CD4-positive, CD25-positive, alpha-beta regulatory T cell (primary cell): Measurements from ENCODE around the gene MTM1. TPM values are rescaled to one million over a fixed set of nuclear protein-coding genes. Genes with fewer than 3 reads are reported as not detected.

ENCODE experiments used
- ATAC-seq, 2 donors: fragments of 150-1000 bp; cut with Tn5 transposase; one replicate each; pipeline ENCODE4 v1.10.0; 2021; ENCODE audit warnings: low read depth in 2 of 2, moderate number of reproducible peaks in 2 of 2, moderate library complexity in 1 of 2
- DNase-seq, 3 donors: peaks; one replicate each; pipeline versions ENCODE4 v3.0.0 to v3.0.0-alpha.2; 2012 to 2022; ENCODE audit warnings: mixed read lengths in 1 of 3
- H3K27ac ChIP-seq: one replicate; pipeline ENCODE4 v1.7.0; 2013; ENCODE audit warnings: mild to moderate bottlenecking, low read length; ENCODE audit not compliant: insufficient read depth, poor library complexity, severe bottlenecking
- H3K27me3 ChIP-seq: one replicate; pipeline ENCODE4 v1.7.0; 2013; ENCODE audit warnings: low read length; ENCODE audit not compliant: control insufficient read depth, insufficient read depth
- H3K36me3 ChIP-seq: one replicate; pipeline ENCODE4 v1.7.0; 2013; ENCODE audit warnings: mild to moderate bottlenecking, low read length, moderate library complexity; ENCODE audit not compliant: control insufficient read depth, insufficient read depth
- H3K4me1 ChIP-seq: 2 replicates; pipeline ENCODE4 v1.7.0; 2013; ENCODE audit warnings: mild to moderate bottlenecking, low read length; ENCODE audit not compliant: insufficient read depth, control insufficient read depth, poor library complexity, severe bottlenecking
- H3K4me3 ChIP-seq: one replicate; pipeline ENCODE4 v1.7.0; 2013; ENCODE audit warnings: low read depth, mild to moderate bottlenecking, low read length, moderate library complexity
- H3K9me3 ChIP-seq, 2 experiments: 1 replicate in 1 of 2; 2 replicates in 1 of 2; pipeline ENCODE4 v1.7.0; 2013; ENCODE audit warnings: low read length in 2 of 2, mild to moderate bottlenecking in 1 of 2, moderate library complexity in 1 of 2; ENCODE audit not compliant: control insufficient read depth in 2 of 2
- H3K27ac Mint-ChIP-seq, 3 donors: one replicate each; pipeline ENCODE4 v1.8.0; 2020 to 2022; ENCODE audit warnings: mild to moderate bottlenecking in 3 of 3, mixed read lengths in 3 of 3, moderate library complexity in 2 of 3
- H3K27me3 Mint-ChIP-seq: one replicate; pipeline ENCODE4 v1.8.0; 2022; ENCODE audit warnings: mild to moderate bottlenecking, mixed read lengths
- H3K36me3 Mint-ChIP-seq: one replicate; pipeline ENCODE4 v1.8.0; 2020; ENCODE audit warnings: mixed read lengths
- H3K4me1 Mint-ChIP-seq, 4 donors: one replicate each; pipeline ENCODE4 v1.8.0; 2020 to 2022; ENCODE audit warnings: mixed read lengths in 4 of 4, mild to moderate bottlenecking in 1 of 4
- H3K4me3 Mint-ChIP-seq, 4 donors: one replicate each; pipeline ENCODE4 v1.8.0; 2020 to 2022; ENCODE audit warnings: mild to moderate bottlenecking in 4 of 4, mixed read lengths in 4 of 4, moderate library complexity in 3 of 4
- H3K9me3 Mint-ChIP-seq, 7 donors: one replicate each; pipeline ENCODE4 v1.8.0; 2020 to 2022; ENCODE audit warnings: mixed read lengths in 7 of 7, mild to moderate bottlenecking in 3 of 7, moderate library complexity in 2 of 7
- polyA plus RNA-seq, 4 donors: library from polyadenylated mRNA; unstranded; fragments of 300-500 nt; fragmentation: Illumina TruSeq; gene quantifications; one replicate each; pipeline ENCODE4 v1.2.3, GENCODE V29; 2021
- total RNA-seq: library from RNA; stranded (reverse); gene quantifications from one replicate; pipeline ENCODE4 v1.2.3, GENCODE V29; 2022

The MTM1 gene
- total and polyA plus RNA-seq, 5 donors from 2014 or later, result 19.3 to 31.9 (median 22.0) TPM

- ATAC-seq (no peak), DNase-seq (no peak)
- Histone ChIP-seq H3K27me3 (no peaks in the 10 kb centered on the region), H3K9me3 (no peaks in the 10 kb centered on the region), H3K4me3 (no peak overlapping the region), H3K27ac (no peak overlapping the region), H3K4me1 (no peaks in the 10 kb centered on the region), H3K36me3 (peaks cover 70% of the 10 kb centered on the region)
- peaks cover 18% of the 10 kb centered on the region for H3K36me3 Mint-ChIP-seq
- H3K4me3 Mint-ChIP-seq, result no peak overlapping the region
- peaks cover 0 to 4% (median 2%) of the 10 kb centered on the region in 4 donors for H3K4me1 Mint-ChIP-seq
- H3K27me3 Mint-ChIP-seq, result no peaks in the 10 kb centered on the region
- no peak overlapping the region for H3K27ac Mint-ChIP-seq
- H3K9me3 Mint-ChIP-seq, result peaks cover 0 to 1% (median 0%) of the 10 kb centered on the region in 7 donors
Observed at GRCh38 chrX:150625875-150626274, 57.5 kb downstream of the MTM1 start.

- H3K9me3 ChIP-seq, result no peaks in the 10 kb centered on the region
- H3K4me3 ChIP-seq, result no peak overlapping the region
- H3K9me3 Mint-ChIP-seq, result peaks cover 0 to 3% (median 0%) of the 10 kb centered on the region in 7 donors
- peaks cover 63% of the 10 kb centered on the region for H3K36me3 ChIP-seq
- no peak overlapping the region for H3K4me3 Mint-ChIP-seq
- ATAC-seq (no peak), DNase-seq (peak in 1 of 3 donors; percentile 17)
- no peak overlapping the region for H3K27ac ChIP-seq
- H3K27me3 ChIP-seq, result no peaks in the 10 kb centered on the region
- no peaks in the 10 kb centered on the region for H3K27me3 Mint-ChIP-seq
- peaks cover 21% of the 10 kb centered on the region for H3K36me3 Mint-ChIP-seq
- no peaks in the 10 kb centered on the region for H3K4me1 ChIP-seq
- H3K27ac Mint-ChIP-seq, result no peak overlapping the region
- H3K4me1 Mint-ChIP-seq, result peaks cover 0 to 5% (median 3%) of the 10 kb centered on the region in 4 donors
Observed at GRCh38 chrX:150627957-150628356, 59.5 kb downstream of the MTM1 start.

DNA sequence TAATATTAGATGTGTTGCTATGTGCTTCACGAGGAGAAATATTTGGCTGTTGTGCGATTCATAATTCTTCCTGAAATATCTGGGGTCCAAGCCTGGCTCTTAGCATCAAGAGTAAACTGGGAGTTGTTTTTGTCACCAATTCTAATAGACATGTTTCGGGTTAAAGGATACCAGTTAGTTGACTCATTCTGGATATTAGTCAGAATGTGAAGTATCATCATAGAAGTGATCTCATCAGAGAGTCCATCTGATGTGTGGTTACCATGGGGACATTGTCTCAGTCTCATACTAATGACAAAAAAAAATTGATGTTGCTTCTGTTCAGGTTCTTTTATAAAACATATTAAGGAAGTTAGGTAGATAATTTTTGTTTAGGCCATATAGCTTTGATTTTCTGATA is 67.5 kb downstream of the MTM1 start:
- Mint-ChIP-seq H3K36me3 (peaks cover 18% of the 10 kb centered on the region), H3K27me3 (no peaks in the 10 kb centered on the region), H3K27ac (no peak overlapping the region), H3K9me3 (peaks cover 0 to 3% (median 0%) of the 10 kb centered on the region in 7 donors), H3K4me1 (peaks cover 0 to 7% (median 2%) of the 10 kb centered on the region in 4 donors), H3K4me3 (no peak overlapping the region)
- Histone ChIP-seq H3K36me3 (peaks cover 12% of the 10 kb centered on the region), H3K27ac (peak overlapping the region; percentile 51), H3K9me3 (no peaks in the 10 kb centered on the region), H3K27me3 (no peaks in the 10 kb centered on the region), H3K4me1 (no peaks in the 10 kb centered on the region), H3K4me3 (no peak overlapping the region)
- ATAC-seq (peak; percentile 64 to 68), DNase-seq (peak in 2 of 3 donors; percentile 11 to 41)

DNA sequence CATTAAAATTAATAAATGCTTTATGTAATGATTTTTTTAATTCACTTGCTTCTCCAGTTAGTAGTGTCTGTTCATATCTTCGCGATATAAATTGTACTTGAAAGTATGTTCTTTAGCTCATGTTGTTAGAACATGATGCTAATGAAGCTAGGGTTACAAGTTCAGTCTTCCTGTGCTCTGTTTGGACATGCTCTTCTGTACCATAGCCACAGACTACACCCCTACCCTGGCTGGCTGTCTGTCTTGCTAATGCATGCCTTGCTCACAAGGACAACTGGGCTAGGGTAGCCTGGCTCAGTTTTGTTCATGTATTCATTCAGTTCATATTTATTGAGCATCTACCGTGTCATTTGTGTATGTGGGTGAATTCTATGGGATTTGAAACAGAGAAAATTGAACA is 74.0 kb downstream of the MTM1 start:
- no peaks in the 10 kb centered on the region for H3K27me3 Mint-ChIP-seq
- H3K9me3 ChIP-seq, result no peaks in the 10 kb centered on the region
- DNase-seq, result no peak
- no peak overlapping the region for H3K4me3 ChIP-seq
- H3K36me3 Mint-ChIP-seq, result peaks cover 15% of the 10 kb centered on the region
- H3K9me3 Mint-ChIP-seq, result no peaks in the 10 kb centered on the region
- no peaks in the 10 kb centered on the region for H3K4me1 ChIP-seq
- no peak overlapping the region for H3K27ac Mint-ChIP-seq
- H3K4me3 Mint-ChIP-seq, result no peak overlapping the region
- ATAC-seq, result no peak
- no peak overlapping the region for H3K27ac ChIP-seq
- H3K36me3 ChIP-seq, result peaks cover 52% of the 10 kb centered on the region
- H3K4me1 Mint-ChIP-seq, result peaks cover 0 to 3% (median 1%) of the 10 kb centered on the region in 4 donors
- H3K27me3 ChIP-seq, result no peaks in the 10 kb centered on the region

DNA sequence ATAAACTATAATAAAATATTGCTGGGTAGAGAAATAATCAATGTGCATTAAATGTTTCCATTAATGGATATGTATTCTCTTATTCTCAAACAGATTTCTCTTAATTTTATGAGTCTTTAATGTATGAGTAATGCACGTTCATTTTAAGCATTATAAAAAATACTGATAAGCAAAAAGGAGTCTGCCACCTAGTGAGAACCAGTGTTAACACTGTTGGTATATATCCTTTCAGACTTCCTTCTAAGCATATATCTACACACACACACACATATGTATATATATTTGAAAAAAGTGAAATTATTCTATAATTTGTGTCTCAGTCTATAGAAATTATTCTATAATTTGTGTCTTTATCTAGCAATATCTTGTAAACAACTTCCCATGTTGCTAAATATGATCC is 74.8 kb downstream of the MTM1 start:
- ATAC-seq, result no peak
- Mint-ChIP-seq H3K4me3 (no peak overlapping the region), H3K9me3 (no peaks in the 10 kb centered on the region), H3K4me1 (peaks cover 0 to 3% (median 0%) of the 10 kb centered on the region in 4 donors), H3K27ac (no peak overlapping the region), H3K36me3 (peaks cover 7% of the 10 kb centered on the region), H3K27me3 (no peaks in the 10 kb centered on the region)
- Histone ChIP-seq H3K27me3 (no peaks in the 10 kb centered on the region), H3K27ac (no peak overlapping the region), H3K4me3 (no peak overlapping the region), H3K9me3 (no peaks in the 10 kb centered on the region), H3K36me3 (peaks cover 52% of the 10 kb centered on the region), H3K4me1 (no peaks in the 10 kb centered on the region)
- DNase-seq, result peak in 1 of 3 donors; percentile 10

DNA sequence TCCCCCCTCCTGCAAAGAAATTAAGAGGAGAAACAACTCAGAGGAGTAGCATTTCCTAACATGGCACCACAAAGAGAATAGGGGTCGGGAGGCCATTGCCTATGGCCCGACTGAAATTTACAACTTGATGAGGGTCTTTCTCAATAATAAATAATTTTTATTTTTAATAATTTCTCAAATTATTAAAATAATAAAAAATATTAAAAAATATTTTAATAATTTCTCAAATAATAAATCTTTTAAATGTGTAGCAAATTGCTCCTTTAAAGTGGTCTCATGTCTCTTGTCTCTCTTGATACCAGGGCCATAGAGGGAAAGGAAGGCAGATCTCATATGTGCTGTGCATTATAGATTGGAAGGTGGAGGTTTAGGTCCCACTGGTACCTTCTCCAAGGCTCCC is 75.5 kb downstream of the MTM1 start:
- Histone ChIP-seq H3K27me3 (no peaks in the 10 kb centered on the region), H3K9me3 (no peaks in the 10 kb centered on the region), H3K27ac (no peak overlapping the region), H3K36me3 (peaks cover 58% of the 10 kb centered on the region), H3K4me1 (no peaks in the 10 kb centered on the region), H3K4me3 (no peak overlapping the region)
- DNase-seq, result no peak
- ATAC-seq, result no peak
- Mint-ChIP-seq H3K4me3 (no peak overlapping the region), H3K27ac (no peak overlapping the region), H3K4me1 (peaks cover 0 to 3% (median 0%) of the 10 kb centered on the region in 4 donors), H3K27me3 (no peaks in the 10 kb centered on the region), H3K36me3 (peaks cover 7% of the 10 kb centered on the region), H3K9me3 (no peaks in the 10 kb centered on the region)

- ATAC-seq (no peak), DNase-seq (no peak)
- Mint-ChIP-seq H3K36me3 (peaks cover 7% of the 10 kb centered on the region), H3K27me3 (no peaks in the 10 kb centered on the region), H3K4me3 (no peak overlapping the region), H3K27ac (no peak overlapping the region), H3K9me3 (no peaks in the 10 kb centered on the region), H3K4me1 (peaks cover 0 to 5% (median 0%) of the 10 kb centered on the region in 4 donors)
- H3K9me3 ChIP-seq, result no peaks in the 10 kb centered on the region
- H3K27ac ChIP-seq, result no peak overlapping the region
- H3K4me3 ChIP-seq, result no peak overlapping the region
- no peaks in the 10 kb centered on the region for H3K4me1 ChIP-seq
- H3K27me3 ChIP-seq, result no peaks in the 10 kb centered on the region
- H3K36me3 ChIP-seq, result peaks cover 62% of the 10 kb centered on the region
Observed at GRCh38 chrX:150644422-150644821, 76.0 kb downstream of the MTM1 start.

- no peak overlapping the region for H3K4me3 Mint-ChIP-seq
- no peak overlapping the region for H3K27ac Mint-ChIP-seq
- ATAC-seq, result no peak
- Histone ChIP-seq H3K4me3 (no peak overlapping the region), H3K27me3 (no peaks in the 10 kb centered on the region), H3K36me3 (peaks cover 56% of the 10 kb centered on the region), H3K4me1 (no peaks in the 10 kb centered on the region), H3K27ac (no peak overlapping the region), H3K9me3 (no peaks in the 10 kb centered on the region)
- DNase-seq, result no peak
- H3K36me3 Mint-ChIP-seq, result peaks cover 19% of the 10 kb centered on the region
- H3K9me3 Mint-ChIP-seq, result no peaks in the 10 kb centered on the region
- H3K27me3 Mint-ChIP-seq, result no peaks in the 10 kb centered on the region
- peaks cover 0 to 13% (median 0%) of the 10 kb centered on the region in 4 donors for H3K4me1 Mint-ChIP-seq
Observed at GRCh38 chrX:150647331-150647730, 78.9 kb downstream of the MTM1 start.
